ENCODE data around the gene TSN. TPM values are rescaled to one million over a fixed set of nuclear protein-coding genes. Genes with fewer than 3 reads are reported as not detected.

TSN gene
- total RNA-seq, 1 experiment from 2014 or later: 96.0 TPM

- in situ Hi-C loops (cut with HindIII; ENCODE audit: low pct_unique_long_range_greater_than_20kb, low sequenced_read_pairs): no loop called here
- intact Hi-C loops (cut with micrococcal nuclease; ENCODE audit: unreplicated experiment): no loop called here
- POLR2A ChIA-PET: no interaction called here
Observed at GRCh38 chr2:121709776-121710469, 45.5 kb upstream of the TSN start.

DNA sequence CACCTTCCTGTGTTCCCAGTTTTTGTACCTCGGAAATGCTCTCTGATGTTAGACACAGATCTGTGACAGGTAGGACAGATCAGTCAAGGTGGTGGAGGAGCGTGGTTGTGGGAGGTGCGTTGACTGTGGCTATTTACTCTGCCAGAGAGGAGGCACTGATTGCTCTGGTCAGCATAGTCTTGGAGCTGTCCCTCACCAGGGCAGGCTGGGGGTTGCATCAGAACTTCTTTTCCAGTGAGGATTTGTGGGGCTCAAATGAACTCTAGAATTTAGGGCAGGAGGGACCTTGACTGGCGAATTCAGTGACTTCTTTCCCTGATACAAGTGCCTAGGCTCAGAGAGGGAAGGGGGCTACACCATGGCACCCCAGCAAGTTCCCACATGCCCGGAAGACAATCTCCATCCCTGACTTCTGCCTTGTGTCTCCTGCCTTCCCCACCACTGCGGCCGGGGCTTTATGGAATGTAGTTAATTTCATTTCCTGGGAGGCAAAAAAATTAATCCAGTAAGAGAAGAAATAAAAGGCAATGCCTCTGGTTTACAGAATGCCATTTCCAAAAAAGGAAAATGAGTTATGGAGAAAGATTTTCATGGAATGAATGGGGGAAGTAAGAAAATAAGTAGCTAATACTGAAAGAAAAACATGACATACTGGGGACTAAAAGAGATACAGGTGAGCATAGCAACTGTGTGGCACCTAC lies 44.8 kb upstream of the TSN start:
- Histone ChIP-seq H3K27me3 (ENCODE audit: control insufficient read depth, insufficient read depth, low read length) (no peaks in the 10 kb centered on the region), H3K4me3 (ENCODE audit: low read depth in 2 of 2, low read length in 2 of 2) (no peak overlapping the region), H3K9me3 (ENCODE audit: control insufficient read depth, insufficient read depth, low read depth, low read length) (no peaks in the 10 kb centered on the region), H3K27ac (ENCODE audit: low read length) (no peak overlapping the region), H3K36me3 (ENCODE audit: control insufficient read depth, insufficient read depth, low read length) (no peaks in the 10 kb centered on the region), H3K4me1 (ENCODE audit: control insufficient read depth, insufficient read depth, low read length) (no peaks in the 10 kb centered on the region)
- TF ChIP-seq SIN3A (IDR thresholded peaks at IDR 0.05; ENCODE audit: borderline replicate concordance, insufficient read depth, low read depth, low read length) (no peak), POLR2AphosphoS5 (IDR thresholded peaks at IDR 0.05; ENCODE audit: low read depth, low read length) (no peak), TCF7L2 (IDR thresholded peaks at IDR 0.05; ENCODE audit: low read depth, low read length) (no peak), CTCF (IDR thresholded peaks at IDR 0.05) (no peak)
- TF ChIP-seq, protein P1, sequence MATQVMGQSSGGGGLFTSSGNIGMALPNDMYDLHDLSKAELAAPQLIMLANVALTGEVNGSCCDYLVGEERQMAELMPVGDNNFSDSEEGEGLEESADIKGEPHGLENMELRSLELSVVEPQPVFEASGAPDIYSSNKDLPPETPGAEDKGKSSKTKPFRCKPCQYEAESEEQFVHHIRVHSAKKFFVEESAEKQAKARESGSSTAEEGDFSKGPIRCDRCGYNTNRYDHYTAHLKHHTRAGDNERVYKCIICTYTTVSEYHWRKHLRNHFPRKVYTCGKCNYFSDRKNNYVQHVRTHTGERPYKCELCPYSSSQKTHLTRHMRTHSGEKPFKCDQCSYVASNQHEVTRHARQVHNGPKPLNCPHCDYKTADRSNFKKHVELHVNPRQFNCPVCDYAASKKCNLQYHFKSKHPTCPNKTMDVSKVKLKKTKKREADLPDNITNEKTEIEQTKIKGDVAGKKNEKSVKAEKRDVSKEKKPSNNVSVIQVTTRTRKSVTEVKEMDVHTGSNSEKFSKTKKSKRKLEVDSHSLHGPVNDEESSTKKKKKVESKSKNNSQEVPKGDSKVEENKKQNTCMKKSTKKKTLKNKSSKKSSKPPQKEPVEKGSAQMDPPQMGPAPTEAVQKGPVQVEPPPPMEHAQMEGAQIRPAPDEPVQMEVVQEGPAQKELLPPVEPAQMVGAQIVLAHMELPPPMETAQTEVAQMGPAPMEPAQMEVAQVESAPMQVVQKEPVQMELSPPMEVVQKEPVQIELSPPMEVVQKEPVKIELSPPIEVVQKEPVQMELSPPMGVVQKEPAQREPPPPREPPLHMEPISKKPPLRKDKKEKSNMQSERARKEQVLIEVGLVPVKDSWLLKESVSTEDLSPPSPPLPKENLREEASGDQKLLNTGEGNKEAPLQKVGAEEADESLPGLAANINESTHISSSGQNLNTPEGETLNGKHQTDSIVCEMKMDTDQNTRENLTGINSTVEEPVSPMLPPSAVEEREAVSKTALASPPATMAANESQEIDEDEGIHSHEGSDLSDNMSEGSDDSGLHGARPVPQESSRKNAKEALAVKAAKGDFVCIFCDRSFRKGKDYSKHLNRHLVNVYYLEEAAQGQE (IDR thresholded peaks at IDR 0.05; ENCODE audit: insufficient read depth in 1 of 2, low read depth in 2 of 2, low read length in 1 of 2): no peak
- DNase-seq (ENCODE audit: low read depth, low spot score): no peak
- ATAC-seq: no peak; the same call in 1 of the 2 replicates
- POLR2A ChIA-PET: no interaction called here
- BruUV-seq (replicated peaks): no TSS peak
- intact Hi-C loops (cut with micrococcal nuclease; ENCODE audit: unreplicated experiment) (no loop called here), in situ Hi-C loops (cut with HindIII; ENCODE audit: low pct_unique_long_range_greater_than_20kb, low sequenced_read_pairs) (no loop called here)
- CTCF ChIA-PET: no interaction called here

More at GRCh38 chr2:121709776-121710469, 45.5 kb upstream of the TSN start:
- Histone ChIP-seq H3K27ac (ENCODE audit: low read length) (no peak overlapping the region), H3K27me3 (ENCODE audit: control insufficient read depth, insufficient read depth, low read length) (no peaks in the 10 kb centered on the region), H3K4me3 (ENCODE audit: low read depth in 2 of 2, low read length in 2 of 2) (no peak overlapping the region), H3K9me3 (ENCODE audit: control insufficient read depth, insufficient read depth, low read depth, low read length) (no peaks in the 10 kb centered on the region), H3K4me1 (ENCODE audit: control insufficient read depth, insufficient read depth, low read length) (no peaks in the 10 kb centered on the region), H3K36me3 (ENCODE audit: control insufficient read depth, insufficient read depth, low read length) (no peaks in the 10 kb centered on the region)
- DNase-seq (ENCODE audit: low read depth, low spot score) (no peak), ATAC-seq (no peak)
- no TSS peak for BruUV-seq (replicated peaks)
- TF ChIP-seq, protein P1 (IDR thresholded peaks at IDR 0.05; ENCODE audit: insufficient read depth in 1 of 2, low read depth in 2 of 2, low read length in 1 of 2): no peak
- no peak for TF ChIP-seq TCF7L2 (IDR thresholded peaks at IDR 0.05; ENCODE audit: low read depth, low read length)
- TF ChIP-seq SIN3A (IDR thresholded peaks at IDR 0.05; ENCODE audit: borderline replicate concordance, insufficient read depth, low read depth, low read length): no peak
- no peak for TF ChIP-seq CTCF (IDR thresholded peaks at IDR 0.05)
- no peak for TF ChIP-seq POLR2AphosphoS5 (IDR thresholded peaks at IDR 0.05; ENCODE audit: low read depth, low read length)
- CTCF ChIA-PET: no interaction called here
